K562 (cell line): Measurements from ENCODE around the gene LUC7L. TPM values are rescaled to one million over a fixed set of nuclear protein-coding genes. Genes with fewer than 3 reads are reported as not detected.

Source experiments
- ATAC-seq: fragments of 200-7000 bp; cut with Tn5 transposase; 3 replicates; pipeline ENCODE4 v1.9.1; 2020; ENCODE audit warnings: moderate library complexity
- BruUV-seq: library from RNA; stranded (reverse); fragments of 400-500 nt; replicated peaks from 2 replicates; lab custom pipeline; 2021; lab: Mats Ljungman, UMichigan
- CTCF ChIA-PET: fragments of 300-600 bp; formaldehyde crosslinking; extraction: SDS; loops from one replicate; lab custom pipeline; 2021; ENCODE audit warnings: low intra/inter-chr PET ratio; lab: Yijun Ruan, JAX
- POLR2A ChIA-PET: fragments of 300-600, 350-650 bp; sonication (Branson Sonifier 250); formaldehyde crosslinking; extraction: SDS; loops from one replicate; lab custom pipeline; 2021; ENCODE audit warnings: antibody characterized with exemption, inconsistent platforms; lab: Yijun Ruan, JAX
- DNase-seq, 4 experiments: peaks; one replicate each; pipeline versions ENCODE4 v3.0.0 to v3.0.0-alpha.2; 2011 to 2018; ENCODE audit warnings: low spot score in 3 of 4, mixed read lengths in 3 of 4; ENCODE audit errors: extremely low read depth in 1 of 4
- FAIRE-seq: peaks from 2 replicates; lab custom pipeline; 2011; peaks lifted over from hg19 to GRCh38; lab: Jason Lieb, UNC
- H2AFZ ChIP-seq: 2 replicates; pipeline ENCODE4 v1.6.0; 2011; ENCODE audit warnings: low read depth, low read length, control low read depth, inconsistent platforms
- H3K27ac ChIP-seq: fragments of 200-600 bp; 3 replicates; pipeline ENCODE4 v1.8.0; 2011; ENCODE audit warnings: low read depth, mild to moderate bottlenecking, control low read depth, inconsistent platforms, low read length, moderate library complexity, mixed read lengths; ENCODE audit errors: extremely low read depth
- H3K27me3 ChIP-seq, 2 experiments: fragments of 300-600 bp in 1 of 2; 2 replicates in 1 of 2; 3 replicates in 1 of 2; pipeline versions ENCODE4 v1.6.0 to v1.8.0; 2011; ENCODE audit warnings: inconsistent platforms in 2 of 2, low read length in 2 of 2, mild to moderate bottlenecking in 1 of 2, mixed read lengths in 1 of 2, moderate library complexity in 1 of 2; ENCODE audit not compliant: control insufficient read depth in 2 of 2, insufficient read depth in 2 of 2
- H3K36me3 ChIP-seq: fragments of 300-600 bp; 3 replicates; pipeline ENCODE4 v1.8.0; 2011; ENCODE audit warnings: mild to moderate bottlenecking, low read length, inconsistent platforms; ENCODE audit not compliant: control insufficient read depth, insufficient read depth
- H3K4me1 ChIP-seq, 2 experiments: fragments of 200-600 bp in 1 of 2; replicated peaks in 1 of 2; 2 replicates in 1 of 2; 3 replicates in 1 of 2; pipeline versions ENCODE4 v1.5.1 to v1.8.0; 2011; ENCODE audit warnings: inconsistent platforms in 2 of 2, low read length in 2 of 2, mild to moderate bottlenecking in 1 of 2, mixed read lengths in 1 of 2, moderate library complexity in 1 of 2; ENCODE audit not compliant: control insufficient read depth in 2 of 2, insufficient read depth in 2 of 2
- H3K4me2 ChIP-seq: 2 replicates; pipeline ENCODE4 v1.6.1; 2011; ENCODE audit warnings: low read length, control low read depth, inconsistent platforms, mixed read lengths; ENCODE audit not compliant: insufficient read depth
- H3K4me3 ChIP-seq: fragments of 200-600 bp; sonication (generic), shearing (Covaris generic); 2 replicates; pipeline ENCODE4 v1.5.1; 2016; ENCODE audit warnings: control low read depth, inconsistent platforms
- H3K79me2 ChIP-seq: fragments of 200-600 bp; 3 replicates; pipeline ENCODE4 v1.8.0; 2011; ENCODE audit warnings: low read length, inconsistent platforms; ENCODE audit not compliant: control insufficient read depth, insufficient read depth
- H3K9ac ChIP-seq, 2 experiments: 2 replicates each; pipeline versions ENCODE4 v1.6.0 to v1.6.1; 2011; ENCODE audit warnings: low read depth in 2 of 2, low read length in 2 of 2, control low read depth in 1 of 2, inconsistent platforms in 1 of 2, mild to moderate bottlenecking in 1 of 2, mixed read lengths in 1 of 2; ENCODE audit not compliant: insufficient read depth in 1 of 2
- H3K9me1 ChIP-seq: one replicate; pipeline ENCODE4 v1.6.0; 2011; ENCODE audit warnings: inconsistent platforms, mild to moderate bottlenecking, low read length, moderate library complexity; ENCODE audit not compliant: control insufficient read depth, insufficient read depth
- H3K9me3 ChIP-seq: replicated peaks from 2 replicates; pipeline ENCODE4 v1.5.1; 2011; ENCODE audit warnings: low read depth, low read length, inconsistent platforms; ENCODE audit not compliant: control insufficient read depth, insufficient read depth
- H4K20me1 ChIP-seq: replicated peaks from 2 replicates; pipeline ENCODE4 v1.6.1; 2011; ENCODE audit warnings: low read length, inconsistent platforms, mixed read lengths; ENCODE audit not compliant: control insufficient read depth, insufficient read depth
- CBX5 ChIP-seq: IDR thresholded peaks from 2 replicates; pipeline ENCODE4 v1.6.1; 2014; ENCODE audit warnings: low read depth, borderline replicate concordance
- ETS2 ChIP-seq: IDR thresholded peaks from 2 replicates; pipeline ENCODE4 v1.6.1; 2016; ENCODE audit warnings: borderline replicate concordance, missing genetic modification characterization, mild to moderate bottlenecking, moderate library complexity, missing compliant biosample characterization; ENCODE audit not compliant: poor library complexity, severe bottlenecking
- FOXA3 ChIP-seq, 2 experiments: fragments of 450-650 bp in 1 of 2; sonication (generic) in 1 of 2; formaldehyde crosslinking; IDR thresholded peaks in 1 of 2; conservative IDR thresholded peaks in 1 of 2; 2 replicates each; pipeline versions ENCODE4 v1.4.0 to v1.8.0; 2020 to 2022; ENCODE audit warnings: mild to moderate bottlenecking in 2 of 2, missing genetic modification reagents in 1 of 2
- GMEB1 ChIP-seq: fragments of 250-450 bp; sonication (Bioruptor Pico); IDR thresholded peaks from 2 replicates; pipeline ENCODE4 v1.4.0; 2020; ENCODE audit warnings: mild to moderate bottlenecking
- KAT2B ChIP-seq: IDR thresholded peaks from one replicate; pipeline ENCODE4 v1.6.1; 2012; ENCODE audit warnings: low read depth, mild to moderate bottlenecking, control low read depth, inconsistent platforms, low read length, moderate library complexity
- KHSRP ChIP-seq: fragments of 450-650 bp; IDR thresholded peaks from 2 replicates; pipeline ENCODE4 v1.6.1; 2017
- MAFK ChIP-seq: IDR thresholded peaks from 2 replicates; pipeline ENCODE4 v1.6.1; 2011; ENCODE audit warnings: low read length, improper control_type of control experiment
- MTA1 ChIP-seq: fragments of 450-650 bp; IDR thresholded peaks from 2 replicates; pipeline ENCODE4 v1.6.1; 2017; ENCODE audit warnings: borderline replicate concordance
- NFYB ChIP-seq: IDR thresholded peaks from 2 replicates; pipeline ENCODE4 v1.6.1; 2011; ENCODE audit warnings: mild to moderate bottlenecking, moderate library complexity; ENCODE audit not compliant: insufficient read length; ENCODE audit errors: extremely low read depth
- PTRF ChIP-seq: fragments of 450-650 bp; IDR thresholded peaks from 2 replicates; pipeline ENCODE4 v1.6.1; 2016; ENCODE audit warnings: mild to moderate bottlenecking, missing genetic modification characterization, missing compliant biosample characterization
- TCF7 ChIP-seq: sonication (generic); IDR thresholded peaks from 2 replicates; pipeline ENCODE4 v1.6.1; 2016; ENCODE audit warnings: antibody characterized with exemption, borderline replicate concordance
- ZNF134 ChIP-seq: fragments of 250-450 bp; sonication (Bioruptor Pico); conservative IDR thresholded peaks from 2 replicates; pipeline ENCODE4 v1.4.0; 2020
- ZNF324 ChIP-seq: fragments of 250-450 bp; sonication (Bioruptor Pico); IDR thresholded peaks from 2 replicates; pipeline ENCODE4 v1.4.0; 2020; ENCODE audit warnings: mild to moderate bottlenecking
- WGBS: fragments of 100-300 bp; shearing (Covaris generic); methylation state at CpG from one replicate; pipeline ENCODE4 v1.1.6; 2016; ENCODE audit warnings: low coverage, mixed read lengths; ENCODE audit not compliant: insufficient coverage; ENCODE audit errors: missing lambda C conversion rate; 5-methylcytosine and 5-hydroxymethylcytosine counted together
- in situ Hi-C: fragments of 300-500 bp; cut with MboI; formaldehyde crosslinking; loops from 4 replicates; pipeline ENCODE4 v1.15.0; 2018; ENCODE audit warnings: inconsistent platforms, mixed read lengths
- intact Hi-C: fragments of 100-400 bp; cut with micrococcal nuclease; formaldehyde crosslinking; loops from 2 replicates; pipeline ENCODE4 v1.14.2; 2022
- polyA plus RNA-seq, 8 experiments: library from polyadenylated mRNA; depleted of rRNA in 4 of 8; stranded (reverse) in 5 of 8; unstranded in 3 of 8; fragments of >200 nt; fragmentation: Nextera tagmentation in 2 of 8; fragmentation: Illumina TruSeq in 1 of 8; extraction: Ambion mirVana in 2 of 8; extraction: Trizol in 1 of 8; gene quantifications; 2 replicates each; pipeline versions ENCODE4 v1.2.1 to v1.2.3, GENCODE V29; 2011 to 2014; ENCODE audit warnings: inconsistent platforms in 1 of 8, missing spikeins in 1 of 8
- total RNA-seq, 7 experiments: library from RNA; depleted of rRNA in 6 of 7; stranded (reverse); fragments of >200 nt in 6 of 7; fragmentation: Illumina TruSeq in 2 of 7; extraction: Trizol in 2 of 7; gene quantifications; 2 replicates each; pipeline versions ENCODE4 v1.2.1 to v1.2.3, GENCODE V29; 2011 to 2021; ENCODE audit warnings: low replicate concordance in 1 of 7
- TF ChIP-seq, protein P1 (sequence below): IDR thresholded peaks from 2 replicates; pipeline ENCODE4 v1.6.1; 2014; ENCODE audit warnings: antibody characterized with exemption
- TF ChIP-seq, protein P2 (sequence below): sonication (generic); formaldehyde crosslinking; IDR thresholded peaks from 2 replicates; pipeline ENCODE4 v1.8.0; 2023; ENCODE audit warnings: mild to moderate bottlenecking, missing genetic modification reagents

Gene LUC7L
- total and polyA plus RNA-seq, 9 of the 15 experiments (the other 6 are each of a cell fraction or from before 2014, with no cell fraction given): 1.7 to 93.3 (median 59.5) TPM

DNA sequence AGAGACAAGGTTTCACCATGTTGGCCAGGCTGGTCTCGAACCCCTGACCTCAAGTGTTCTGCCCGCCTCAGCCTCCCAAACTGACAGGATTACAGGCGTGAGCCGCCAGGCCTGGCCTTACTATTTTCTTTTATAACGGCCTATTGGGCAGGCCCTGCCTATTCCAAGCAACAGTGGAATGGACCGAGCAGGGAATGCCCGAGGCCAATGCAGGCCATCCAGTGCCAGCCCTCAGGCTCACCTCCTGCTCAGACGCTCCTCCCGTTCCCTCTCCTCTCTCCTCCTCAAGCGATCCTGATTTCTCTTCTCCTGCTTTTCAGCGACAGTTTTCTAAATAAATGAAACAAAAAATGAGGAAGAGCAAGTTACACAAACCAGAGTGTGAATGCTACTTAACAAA lies 36.6 kb downstream of the LUC7L start:
- ATAC-seq (no peak), FAIRE-seq (no peak), DNase-seq (no peak)
- Histone ChIP-seq H3K79me2 (no peaks in the 10 kb centered on the region; the same call in 2 of the 3 replicates), H3K27ac (no peak overlapping the region), H4K20me1 (no peaks in the 10 kb centered on the region), H3K27me3 (no peaks in the 10 kb centered on the region), H3K36me3 (peaks cover 96% of the 10 kb centered on the region), H3K4me3 (no peak overlapping the region), H3K9ac (0 out of 4 replicates have a peak overlapping the region, but pooled peaks of 1 of the 2 experiments have one; percentile 28), H3K4me1 (peaks cover 0 to 5% of the 10 kb centered on the region in 2 experiments; a peak in 2 of 5 replicates), H3K4me2 (no peak overlapping the region), H3K9me1 (no peaks in the 10 kb centered on the region), H2AFZ (no peak overlapping the region), H3K9me3 (peaks cover 2% of the 10 kb centered on the region; the same call in 1 of the 2 replicates)
- POLR2A ChIA-PET: interaction anchor here (1.0 kb wide), 1 partner anchor 9 kb away, joined by 3 read pairs; no protein-coding TSS in a partner anchor
- in situ Hi-C loops (no loop called here), intact Hi-C loops (no loop called here)
- no peak for TF ChIP-seq ETS2 (tag)
- TF ChIP-seq GMEB1 (CRISPR knock-in tag): no peak
- no peak for TF ChIP-seq KHSRP
- no peak for TF ChIP-seq KAT2B
- TF ChIP-seq PTRF (tag): no peak
- TF ChIP-seq, protein P1, sequence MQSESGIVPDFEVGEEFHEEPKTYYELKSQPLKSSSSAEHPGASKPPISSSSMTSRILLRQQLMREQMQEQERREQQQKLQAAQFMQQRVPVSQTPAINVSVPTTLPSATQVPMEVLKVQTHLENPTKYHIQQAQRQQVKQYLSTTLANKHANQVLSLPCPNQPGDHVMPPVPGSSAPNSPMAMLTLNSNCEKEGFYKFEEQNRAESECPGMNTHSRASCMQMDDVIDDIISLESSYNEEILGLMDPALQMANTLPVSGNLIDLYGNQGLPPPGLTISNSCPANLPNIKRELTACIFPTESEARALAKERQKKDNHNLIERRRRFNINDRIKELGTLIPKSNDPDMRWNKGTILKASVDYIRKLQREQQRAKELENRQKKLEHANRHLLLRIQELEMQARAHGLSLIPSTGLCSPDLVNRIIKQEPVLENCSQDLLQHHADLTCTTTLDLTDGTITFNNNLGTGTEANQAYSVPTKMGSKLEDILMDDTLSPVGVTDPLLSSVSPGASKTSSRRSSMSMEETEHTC: no peak
- TF ChIP-seq, protein P2, sequence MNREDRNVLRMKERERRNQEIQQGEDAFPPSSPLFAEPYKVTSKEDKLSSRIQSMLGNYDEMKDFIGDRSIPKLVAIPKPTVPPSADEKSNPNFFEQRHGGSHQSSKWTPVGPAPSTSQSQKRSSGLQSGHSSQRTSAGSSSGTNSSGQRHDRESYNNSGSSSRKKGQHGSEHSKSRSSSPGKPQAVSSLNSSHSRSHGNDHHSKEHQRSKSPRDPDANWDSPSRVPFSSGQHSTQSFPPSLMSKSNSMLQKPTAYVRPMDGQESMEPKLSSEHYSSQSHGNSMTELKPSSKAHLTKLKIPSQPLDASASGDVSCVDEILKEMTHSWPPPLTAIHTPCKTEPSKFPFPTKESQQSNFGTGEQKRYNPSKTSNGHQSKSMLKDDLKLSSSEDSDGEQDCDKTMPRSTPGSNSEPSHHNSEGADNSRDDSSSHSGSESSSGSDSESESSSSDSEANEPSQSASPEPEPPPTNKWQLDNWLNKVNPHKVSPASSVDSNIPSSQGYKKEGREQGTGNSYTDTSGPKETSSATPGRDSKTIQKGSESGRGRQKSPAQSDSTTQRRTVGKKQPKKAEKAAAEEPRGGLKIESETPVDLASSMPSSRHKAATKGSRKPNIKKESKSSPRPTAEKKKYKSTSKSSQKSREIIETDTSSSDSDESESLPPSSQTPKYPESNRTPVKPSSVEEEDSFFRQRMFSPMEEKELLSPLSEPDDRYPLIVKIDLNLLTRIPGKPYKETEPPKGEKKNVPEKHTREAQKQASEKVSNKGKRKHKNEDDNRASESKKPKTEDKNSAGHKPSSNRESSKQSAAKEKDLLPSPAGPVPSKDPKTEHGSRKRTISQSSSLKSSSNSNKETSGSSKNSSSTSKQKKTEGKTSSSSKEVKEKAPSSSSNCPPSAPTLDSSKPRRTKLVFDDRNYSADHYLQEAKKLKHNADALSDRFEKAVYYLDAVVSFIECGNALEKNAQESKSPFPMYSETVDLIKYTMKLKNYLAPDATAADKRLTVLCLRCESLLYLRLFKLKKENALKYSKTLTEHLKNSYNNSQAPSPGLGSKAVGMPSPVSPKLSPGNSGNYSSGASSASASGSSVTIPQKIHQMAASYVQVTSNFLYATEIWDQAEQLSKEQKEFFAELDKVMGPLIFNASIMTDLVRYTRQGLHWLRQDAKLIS (CRISPR knock-in tag): no peak
- no peak for TF ChIP-seq MAFK
- no peak for TF ChIP-seq FOXA3 (CRISPR knock-in tag; conservative IDR thresholded peaks at IDR 0.05 in 1 of 2, IDR thresholded peaks at IDR 0.05 in 1 of 2)
- no peak for TF ChIP-seq ZNF324
- TF ChIP-seq TCF7: no peak
- no peak for TF ChIP-seq CBX5
- no peak for TF ChIP-seq MTA1
- TF ChIP-seq ZNF134 (CRISPR knock-in tag): no peak
- no peak for TF ChIP-seq NFYB
- CTCF ChIA-PET: no interaction called here
- 93% methylated on average over 8 of the region's 11 CpGs for WGBS
- no TSS peak for BruUV-seq
